ENCODE measurements around the gene LRP1B. TPM values are rescaled to one million over a fixed set of nuclear protein-coding genes. Genes with fewer than 3 reads are reported as not detected.

Gene LRP1B
- total and polyA plus RNA-seq, 2 donors (not counting 1 experiment from before 2014, with no cell fraction given), result not detected

DNA sequence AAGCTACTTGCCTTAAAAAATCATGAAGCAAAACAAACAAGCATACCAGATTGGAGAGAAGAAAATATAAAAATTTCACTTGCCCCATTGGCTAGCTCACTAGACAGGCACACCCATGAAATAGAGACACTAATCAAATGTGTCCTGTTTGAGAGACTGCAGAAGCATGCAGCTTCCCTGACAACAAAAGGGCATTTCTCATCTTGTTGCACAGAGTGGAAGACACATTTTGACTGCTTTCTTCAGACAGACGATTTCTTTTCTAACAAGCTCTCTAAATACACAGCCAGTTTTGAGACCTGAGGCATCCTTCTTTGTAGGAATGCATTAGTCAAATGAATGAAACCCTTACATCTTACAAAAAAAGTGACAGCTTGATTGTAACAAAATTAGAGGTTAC is 1792.0 kb downstream of the LRP1B start:
- ChIA-PET POLR2A (no interaction called here), CTCF (no interaction called here)
- H3K4me1 ChIP-seq (ENCODE audit: control insufficient read depth in 2 of 2, insufficient read depth in 2 of 2, low read length in 2 of 2), result no peaks in the 10 kb centered on the region
- Mint-ChIP-seq H3K4me3 (no peak overlapping the region), H3K27ac (no peak overlapping the region), H3K27me3 (no peaks in the 10 kb centered on the region), H3K9me3 (ENCODE audit: insufficient read depth) (no peaks in the 10 kb centered on the region), H3K4me1 (no peaks in the 10 kb centered on the region)
- H4K20me1 ChIP-seq (ENCODE audit: control insufficient read depth, insufficient read depth, low read length, poor library complexity, severe bottlenecking), result no peaks in the 10 kb centered on the region
- no peak for TF ChIP-seq EZH2 (IDR thresholded peaks at IDR 0.05; ENCODE audit: borderline replicate concordance, insufficient read depth, low read depth, low read length, poor library complexity, severe bottlenecking)
- TF ChIP-seq, protein P1, sequence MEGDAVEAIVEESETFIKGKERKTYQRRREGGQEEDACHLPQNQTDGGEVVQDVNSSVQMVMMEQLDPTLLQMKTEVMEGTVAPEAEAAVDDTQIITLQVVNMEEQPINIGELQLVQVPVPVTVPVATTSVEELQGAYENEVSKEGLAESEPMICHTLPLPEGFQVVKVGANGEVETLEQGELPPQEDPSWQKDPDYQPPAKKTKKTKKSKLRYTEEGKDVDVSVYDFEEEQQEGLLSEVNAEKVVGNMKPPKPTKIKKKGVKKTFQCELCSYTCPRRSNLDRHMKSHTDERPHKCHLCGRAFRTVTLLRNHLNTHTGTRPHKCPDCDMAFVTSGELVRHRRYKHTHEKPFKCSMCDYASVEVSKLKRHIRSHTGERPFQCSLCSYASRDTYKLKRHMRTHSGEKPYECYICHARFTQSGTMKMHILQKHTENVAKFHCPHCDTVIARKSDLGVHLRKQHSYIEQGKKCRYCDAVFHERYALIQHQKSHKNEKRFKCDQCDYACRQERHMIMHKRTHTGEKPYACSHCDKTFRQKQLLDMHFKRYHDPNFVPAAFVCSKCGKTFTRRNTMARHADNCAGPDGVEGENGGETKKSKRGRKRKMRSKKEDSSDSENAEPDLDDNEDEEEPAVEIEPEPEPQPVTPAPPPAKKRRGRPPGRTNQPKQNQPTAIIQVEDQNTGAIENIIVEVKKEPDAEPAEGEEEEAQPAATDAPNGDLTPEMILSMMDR (IDR thresholded peaks at IDR 0.05), result no peak
- H2AFZ ChIP-seq (ENCODE audit: insufficient read depth, low read depth, low read length, poor library complexity, severe bottlenecking), result no peak overlapping the region
- H3K36me3 ChIP-seq (replicated peaks in 1 of 2; ENCODE audit: control extremely low read depth in 1 of 2, control insufficient read depth in 1 of 2, extremely low read depth in 1 of 2, insufficient read depth in 2 of 2, low read length in 1 of 2), result no peaks in the 10 kb centered on the region
- DNase-seq (no peak), ATAC-seq (ENCODE audit: low read depth) (no peak)
- no peaks in the 10 kb centered on the region for H3K9me3 ChIP-seq (ENCODE audit: control extremely low read depth in 1 of 3, control insufficient read depth in 2 of 3, insufficient read depth in 1 of 3, low read length in 2 of 3)
- no peak overlapping the region for H3K27ac ChIP-seq (ENCODE audit: low read length in 2 of 2)
- no peak overlapping the region for H3K4me2 ChIP-seq (replicated peaks; ENCODE audit: low read depth, low read length, poor library complexity, severe bottlenecking)
- H3K27me3 ChIP-seq (replicated peaks in 1 of 4; ENCODE audit: control extremely low read depth in 1 of 4, control insufficient read depth in 3 of 4, insufficient read depth in 4 of 4, low read length in 3 of 4), result no peaks in the 10 kb centered on the region
- intact Hi-C loops (cut with micrococcal nuclease), result no loop called here
- H3K9ac ChIP-seq (ENCODE audit: low read length), result no peak overlapping the region
- H3K4me3 ChIP-seq (ENCODE audit: control extremely low read depth in 1 of 5, extremely low read depth in 1 of 5, insufficient read depth in 1 of 5, low read depth in 2 of 5, low read length in 4 of 5), result no peak overlapping the region
- WGBS (ENCODE audit: insufficient coverage), result no CpG with 5 or more reads among the region's 1 CpG
- H3K79me2 ChIP-seq (ENCODE audit: control insufficient read depth, insufficient read depth, low read length), result no peaks in the 10 kb centered on the region

DNA sequence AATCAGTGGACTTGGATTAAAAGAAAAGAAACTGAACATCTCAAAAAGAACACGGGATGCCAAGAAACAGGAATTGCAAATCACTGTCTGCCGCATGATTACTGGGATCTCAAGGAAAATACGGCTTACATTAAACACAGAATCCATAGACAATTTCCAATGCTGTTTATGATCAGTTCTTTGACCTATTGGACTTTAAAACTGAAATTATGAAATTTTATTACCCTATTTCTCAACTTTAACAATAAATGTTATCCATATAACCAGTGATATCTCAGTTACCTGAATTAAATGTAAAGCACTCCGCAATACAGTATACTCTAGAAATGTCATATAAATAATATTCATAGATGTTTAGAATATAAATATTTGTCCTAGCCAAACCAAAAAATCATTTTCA is 1793.8 kb downstream of the LRP1B start:
- DNase-seq, result no peak
- ChIA-PET CTCF (no interaction called here), POLR2A (no interaction called here)
- Mint-ChIP-seq H3K4me1 (no peaks in the 10 kb centered on the region), H3K27ac (no peak overlapping the region), H3K4me3 (no peak overlapping the region), H3K9me3 (ENCODE audit: insufficient read depth) (no peaks in the 10 kb centered on the region), H3K27me3 (no peaks in the 10 kb centered on the region)
- intact Hi-C loops (cut with micrococcal nuclease), result no loop called here
- H3K9me3 ChIP-seq (ENCODE audit: control extremely low read depth in 1 of 3, control insufficient read depth in 2 of 3, insufficient read depth in 1 of 3, low read length in 2 of 3), result no peaks in the 10 kb centered on the region
- H3K79me2 ChIP-seq (ENCODE audit: control insufficient read depth, insufficient read depth, low read length), result no peaks in the 10 kb centered on the region
- H3K4me1 ChIP-seq (ENCODE audit: control insufficient read depth in 2 of 2, insufficient read depth in 2 of 2, low read length in 2 of 2), result no peaks in the 10 kb centered on the region
- no peak overlapping the region for H2AFZ ChIP-seq (ENCODE audit: insufficient read depth, low read depth, low read length, poor library complexity, severe bottlenecking)
- no peaks in the 10 kb centered on the region for H4K20me1 ChIP-seq (ENCODE audit: control insufficient read depth, insufficient read depth, low read length, poor library complexity, severe bottlenecking)
- H3K27ac ChIP-seq (ENCODE audit: low read length in 2 of 2), result no peak overlapping the region
- no peak overlapping the region for H3K4me2 ChIP-seq (replicated peaks; ENCODE audit: low read depth, low read length, poor library complexity, severe bottlenecking)
- no peak overlapping the region for H3K9ac ChIP-seq (ENCODE audit: low read length)
- TF ChIP-seq, protein P1 (IDR thresholded peaks at IDR 0.05), result no peak
- no peak for TF ChIP-seq EZH2 (IDR thresholded peaks at IDR 0.05; ENCODE audit: borderline replicate concordance, insufficient read depth, low read depth, low read length, poor library complexity, severe bottlenecking)
- H3K27me3 ChIP-seq (replicated peaks in 1 of 4; ENCODE audit: control extremely low read depth in 1 of 4, control insufficient read depth in 3 of 4, insufficient read depth in 4 of 4, low read length in 3 of 4), result no peaks in the 10 kb centered on the region
- ATAC-seq (ENCODE audit: low read depth), result no peak
- no peak overlapping the region for H3K4me3 ChIP-seq (ENCODE audit: control extremely low read depth in 1 of 5, extremely low read depth in 1 of 5, insufficient read depth in 1 of 5, low read depth in 2 of 5, low read length in 4 of 5)
- no peaks in the 10 kb centered on the region for H3K36me3 ChIP-seq (replicated peaks in 1 of 2; ENCODE audit: control extremely low read depth in 1 of 2, control insufficient read depth in 1 of 2, extremely low read depth in 1 of 2, insufficient read depth in 2 of 2, low read length in 1 of 2)
- WGBS (ENCODE audit: insufficient coverage), result 89% methylated on average over 3 of the region's 4 CpGs
